WI38 (cell line): ENCODE results near the gene RINT1.

ENCODE experiments used
- H3K4me3 ChIP-seq: 2 replicates; pipeline ENCODE4 v1.5.1; 2011; ENCODE audit warnings: low read depth, mild to moderate bottlenecking, control low read depth, low read length
- CTCF ChIP-seq: IDR thresholded peaks from 2 replicates; pipeline ENCODE4 v1.5.1; 2012; ENCODE audit warnings: low read depth, mild to moderate bottlenecking, control low read depth, low read length

RINT1 gene

GRCh38 chr7:105614341-105614840 lies 82.4 kb downstream of the RINT1 start:
- no peak for TF ChIP-seq CTCF
- H3K4me3 ChIP-seq: no peak overlapping the region
